Measurements from ENCODE around the gene SLC5A1.
"Not testable (repeated sequence)": the region's sequence is repeated elsewhere in the genome, so short reads cannot be mapped to it uniquely, and the experiment has no call there.

Gene SLC5A1

GRCh38 chr22:32083814-32084213 is 40.8 kb downstream of the SLC5A1 start:
- no peak for DNase-seq (ENCODE audit: low read depth, low spot score)

- no peak for DNase-seq (ENCODE audit: low read depth, low spot score)
Measured at GRCh38 chr22:32088084-32088483, 45.0 kb downstream of the SLC5A1 start.

GRCh38 chr22:32097018-32097417 is 54.0 kb downstream of the SLC5A1 start:
- no peak for DNase-seq (ENCODE audit: low read depth, low spot score)

- no peak for DNase-seq (ENCODE audit: low read depth, low spot score)
Measured at GRCh38 chr22:32097881-32098499, 54.9 kb downstream of the SLC5A1 start.

- no peak for DNase-seq (ENCODE audit: low read depth, low spot score)
Measured at GRCh38 chr22:32100711-32101110, 57.6 kb downstream of the SLC5A1 start.

- DNase-seq (ENCODE audit: low read depth, low spot score), result no peak
Measured at GRCh38 chr22:32103658-32104315, 60.7 kb downstream of the SLC5A1 start.

GRCh38 chr22:32106930-32107329 is 63.9 kb downstream of the SLC5A1 start:
- peak; percentile 42 for DNase-seq (ENCODE audit: low read depth, low spot score)

- no peak for DNase-seq (ENCODE audit: low read depth, low spot score)
Measured at GRCh38 chr22:32112380-32112779, 69.3 kb downstream of the SLC5A1 start.

GRCh38 chr22:32119568-32120235 is 76.6 kb downstream of the SLC5A1 start:
- no peak for DNase-seq (ENCODE audit: low read depth, low spot score)

- no peak for DNase-seq (ENCODE audit: low read depth, low spot score)
Measured at GRCh38 chr22:32120603-32121002, 77.5 kb downstream of the SLC5A1 start.

- DNase-seq (ENCODE audit: low read depth, low spot score), result no peak
Measured at GRCh38 chr22:32122899-32123298, 79.8 kb downstream of the SLC5A1 start.

GRCh38 chr22:32123657-32124056 is 80.6 kb downstream of the SLC5A1 start:
- DNase-seq (ENCODE audit: low read depth, low spot score), result peak; percentile 59

GRCh38 chr22:32127904-32128303 is 84.8 kb downstream of the SLC5A1 start:
- DNase-seq (ENCODE audit: low read depth, low spot score), result peak; percentile 14

- no peak for DNase-seq (ENCODE audit: low read depth, low spot score)
Measured at GRCh38 chr22:32130464-32130863, 87.4 kb downstream of the SLC5A1 start.

- no peak for DNase-seq (ENCODE audit: low read depth, low spot score)
Measured at GRCh38 chr22:32132126-32132525, 89.1 kb downstream of the SLC5A1 start.

- DNase-seq (ENCODE audit: low read depth, low spot score), result no peak
Measured at GRCh38 chr22:32132783-32133182, 89.7 kb downstream of the SLC5A1 start.

GRCh38 chr22:32134796-32135195 is 91.7 kb downstream of the SLC5A1 start:
- not testable (repeated sequence) for DNase-seq (ENCODE audit: low read depth, low spot score)

GRCh38 chr22:32135958-32136357 is 92.9 kb downstream of the SLC5A1 start:
- not testable (repeated sequence) for DNase-seq (ENCODE audit: low read depth, low spot score)

GRCh38 chr22:32136881-32137280 is 93.8 kb downstream of the SLC5A1 start:
- not testable (repeated sequence) for DNase-seq (ENCODE audit: low read depth, low spot score)

- not testable (repeated sequence) for DNase-seq (ENCODE audit: low read depth, low spot score)
Measured at GRCh38 chr22:32137731-32138324, 94.8 kb downstream of the SLC5A1 start.

GRCh38 chr22:32138576-32138975 is 95.5 kb downstream of the SLC5A1 start:
- not testable (repeated sequence) for DNase-seq (ENCODE audit: low read depth, low spot score)

GRCh38 chr22:32140688-32141087 is 97.6 kb downstream of the SLC5A1 start:
- DNase-seq (ENCODE audit: low read depth, low spot score), result not testable (repeated sequence)

Data from ELF-1 (cell line).